Mesendoderm (in vitro differentiated cells): ENCODE measurements around the gene TMEM254.

Source experiments
- DNase-seq: peaks from one replicate; pipeline ENCODE4 v3.0.0; 2013
- H2AK5ac ChIP-seq: 2 replicates; pipeline ENCODE4 v1.6.1; 2013; ENCODE audit warnings: low read length, inconsistent platforms
- H2BK120ac ChIP-seq: 2 replicates; pipeline ENCODE4 v1.6.1; 2013; ENCODE audit warnings: low read depth, mild to moderate bottlenecking, low read length, moderate library complexity, mixed read lengths
- H2BK15ac ChIP-seq: replicated peaks from 2 replicates; pipeline ENCODE4 v1.6.1; 2013; ENCODE audit warnings: low read depth, mild to moderate bottlenecking, moderate library complexity
- H2BK5ac ChIP-seq: 2 replicates; pipeline ENCODE4 v1.6.1; 2013; ENCODE audit warnings: low read length, inconsistent platforms
- H3K18ac ChIP-seq: 2 replicates; pipeline ENCODE4 v1.6.1; 2013; ENCODE audit warnings: mild to moderate bottlenecking, low read length, mixed read lengths
- H3K23ac ChIP-seq: one replicate; pipeline ENCODE4 v1.6.1; 2013; ENCODE audit warnings: low read length
- H3K27ac ChIP-seq: 2 replicates; pipeline ENCODE4 v1.5.1; 2013; ENCODE audit warnings: low read depth, mild to moderate bottlenecking, inconsistent platforms, low read length, moderate library complexity
- H3K27me3 ChIP-seq: 2 replicates; pipeline ENCODE4 v1.6.1; 2013; ENCODE audit warnings: low read length, control low read depth, mild to moderate bottlenecking, inconsistent platforms; ENCODE audit not compliant: insufficient read depth, poor library complexity
- H3K36me3 ChIP-seq: 2 replicates; pipeline ENCODE4 v1.6.1; 2013; ENCODE audit warnings: low read length, inconsistent platforms; ENCODE audit not compliant: control insufficient read depth, insufficient read depth
- H3K4ac ChIP-seq: one replicate; pipeline ENCODE4 v1.6.1; 2013; ENCODE audit warnings: low read depth, mild to moderate bottlenecking, low read length, moderate library complexity
- H3K4me1 ChIP-seq: 2 replicates; pipeline ENCODE4 v1.6.1; 2013; ENCODE audit warnings: low read depth, low read length, inconsistent platforms; ENCODE audit not compliant: control insufficient read depth
- H3K4me2 ChIP-seq: 2 replicates; pipeline ENCODE4 v1.6.1; 2013; ENCODE audit warnings: low read length
- H3K4me3 ChIP-seq: 2 replicates; pipeline ENCODE4 v1.5.1; 2013; ENCODE audit warnings: mild to moderate bottlenecking, low read length
- H3K56ac ChIP-seq: one replicate; pipeline ENCODE4 v1.6.1; 2013; ENCODE audit warnings: low read length
- H3K79me1 ChIP-seq: 2 replicates; pipeline ENCODE4 v1.6.1; 2013; ENCODE audit warnings: low read length, inconsistent platforms
- H3K79me2 ChIP-seq: 2 replicates; pipeline ENCODE4 v1.6.1; 2013; ENCODE audit warnings: mild to moderate bottlenecking, low read length; ENCODE audit not compliant: control insufficient read depth, insufficient read depth
- H3K9ac ChIP-seq: 2 replicates; pipeline ENCODE4 v1.6.1; 2013; ENCODE audit warnings: low read length, inconsistent platforms
- H4K5ac ChIP-seq: one replicate; pipeline ENCODE4 v1.6.1; 2013; ENCODE audit warnings: low read length
- H4K8ac ChIP-seq: one replicate; pipeline ENCODE4 v1.6.1; 2013; ENCODE audit warnings: low read depth, mild to moderate bottlenecking, control low read depth, low read length, moderate library complexity
- WGBS: extraction: QIAGEN DNeasy Blood & Tissue Kit; methylation state at CpG from one replicate; pipeline ENCODE4 v1.1.7; 2013; ENCODE audit warnings: low lambda C conversion rate, missing lambda C conversion rate; ENCODE audit not compliant: insufficient coverage; ENCODE audit errors: extremely low coverage; 5-methylcytosine and 5-hydroxymethylcytosine counted together

Gene TMEM254

DNA sequence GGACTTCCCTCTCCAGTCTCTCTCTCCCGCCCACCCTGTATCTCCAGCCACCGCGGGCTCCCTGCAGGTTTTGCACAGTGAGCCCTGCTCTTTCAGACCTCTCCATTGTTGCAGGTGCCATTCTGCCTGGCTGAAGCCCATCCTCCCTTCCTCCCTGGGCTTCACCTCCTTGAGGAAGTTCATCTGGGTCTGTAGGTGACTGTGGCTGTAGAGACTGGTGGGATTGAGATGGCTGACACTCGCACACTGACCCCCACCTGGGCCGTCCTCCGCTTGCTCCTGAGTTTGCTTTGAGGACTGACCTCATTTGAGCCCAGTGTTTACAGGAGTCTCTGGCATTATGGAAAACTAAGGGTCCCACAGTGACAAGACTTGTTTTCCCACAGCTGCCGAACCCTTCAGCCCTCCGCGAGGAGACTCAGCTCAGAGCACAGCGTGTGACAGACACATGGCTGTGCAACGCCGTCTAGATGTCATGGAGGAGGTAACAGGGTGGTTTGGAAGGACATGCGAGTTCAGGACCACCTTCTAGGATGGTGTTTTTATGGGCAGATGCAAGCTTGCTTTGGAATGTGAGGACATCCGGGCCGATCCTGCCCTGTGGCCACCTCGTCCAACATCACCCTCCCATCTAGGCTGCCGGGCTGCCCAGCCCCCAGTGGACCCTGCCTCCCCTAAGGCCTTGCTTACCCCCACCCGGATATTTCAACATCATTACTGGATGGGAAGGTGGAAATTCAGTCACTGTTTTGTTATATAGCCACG is 63.4 kb downstream of the TMEM254 start:
- H3K23ac ChIP-seq: no peak overlapping the region

More for the DNA sequence above, 63.4 kb downstream of the TMEM254 start:
- WGBS: no CpG with 5 or more reads among the region's 19 CpGs
- Histone ChIP-seq H4K8ac (no peak overlapping the region), H3K27me3 (no peaks in the 10 kb centered on the region), H3K4me1 (no peaks in the 10 kb centered on the region), H2BK5ac (no peak overlapping the region), H4K5ac (no peak overlapping the region), H2AK5ac (no peak overlapping the region), H3K36me3 (no peaks in the 10 kb centered on the region), H2BK120ac (no peak overlapping the region), H3K79me2 (no peaks in the 10 kb centered on the region), H3K4me3 (no peak overlapping the region), H2BK15ac (no peak overlapping the region), H3K79me1 (no peaks in the 10 kb centered on the region), H3K18ac (no peak overlapping the region), H3K9ac (no peak overlapping the region), H3K27ac (no peak overlapping the region), H3K4me2 (no peak overlapping the region), H3K4ac (no peak overlapping the region), H3K56ac (no peak overlapping the region)
- DNase-seq: no peak
